NCI-H748 treated with DMSO at 0.1 percent for 48 hours (cell line): ENCODE data around the gene ZNF526.

Source experiments
- DNase-seq: peaks from one replicate; lab custom pipeline; 2025; lab: John Stamatoyannopoulos, UW

Gene ZNF526

GRCh38 chr19:42196011-42197001 is 23.8 kb upstream of the ZNF526 start:
- DNase-seq: no peak

- no peak for DNase-seq
These were observed 22.7 kb upstream of the ZNF526 start for GRCh38 chr19:42197375-42197817.

- no peak for DNase-seq
These were observed 21.3 kb upstream of the ZNF526 start for GRCh38 chr19:42198676-42199439.

DNA sequence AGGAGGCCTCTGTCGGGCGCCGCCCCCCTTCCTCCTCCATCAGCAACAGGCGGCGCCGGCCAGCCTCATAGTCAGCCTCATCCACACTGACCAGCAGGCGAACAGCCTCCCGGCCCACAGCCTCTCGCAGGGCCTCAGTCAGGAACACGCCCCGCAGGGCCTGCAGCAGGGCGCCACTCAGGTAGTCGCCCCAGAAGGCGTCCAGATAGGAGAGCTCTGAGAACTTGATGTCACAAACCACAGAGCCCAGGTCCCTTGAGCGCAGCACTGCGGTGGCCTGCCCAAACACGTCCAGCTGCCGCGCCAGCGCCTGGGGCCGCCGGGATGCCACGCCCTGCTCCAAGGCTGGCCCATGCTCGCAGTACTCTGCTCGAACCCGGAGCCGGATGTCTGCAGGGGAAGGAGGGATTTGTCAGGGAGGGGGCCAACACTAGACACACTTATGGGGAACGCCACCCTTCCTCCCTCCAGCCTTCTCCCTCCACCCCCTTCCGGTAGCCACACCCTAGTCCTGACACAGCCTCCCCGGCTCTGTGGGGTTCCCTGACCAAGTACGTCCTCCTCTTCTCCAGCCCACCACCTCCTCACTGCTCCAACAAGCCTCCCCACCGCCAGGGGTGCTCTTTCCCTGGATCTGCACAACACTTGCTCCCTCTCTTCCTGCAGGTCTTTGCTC is 20.5 kb upstream of the ZNF526 start:
- no peak for DNase-seq

DNA sequence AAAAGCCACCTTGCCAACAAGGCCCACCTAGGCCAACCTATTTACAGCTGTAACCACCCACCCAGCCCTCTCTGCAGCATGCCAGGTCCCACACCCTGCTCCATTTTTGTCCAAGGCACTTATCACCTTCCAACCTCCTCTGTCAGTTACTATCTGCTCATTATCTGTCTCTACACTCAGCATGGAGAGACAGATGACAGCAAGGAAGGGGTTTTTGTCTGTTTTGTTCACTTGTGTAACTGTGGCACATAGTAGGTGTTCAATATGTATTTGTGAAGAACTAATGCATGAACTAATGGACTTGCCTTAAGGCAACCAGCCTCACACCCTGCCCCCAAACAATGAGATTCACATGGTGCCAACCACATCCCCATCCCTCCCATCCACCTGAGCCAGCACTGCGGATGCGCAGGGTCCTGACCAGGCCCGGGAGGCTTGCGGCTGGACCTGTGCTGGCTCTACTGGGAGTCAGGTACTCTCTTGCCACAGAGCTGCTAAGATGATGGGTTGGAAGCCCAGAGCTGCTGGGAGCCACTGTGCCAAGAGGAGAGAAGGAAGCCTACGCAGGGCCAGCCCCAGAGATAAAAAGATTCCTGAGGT is 19.9 kb upstream of the ZNF526 start:
- no peak for DNase-seq

GRCh38 chr19:42201489-42202289 is 18.4 kb upstream of the ZNF526 start:
- DNase-seq: no peak

GRCh38 chr19:42202290-42202880 is 17.7 kb upstream of the ZNF526 start:
- DNase-seq: no peak

DNA sequence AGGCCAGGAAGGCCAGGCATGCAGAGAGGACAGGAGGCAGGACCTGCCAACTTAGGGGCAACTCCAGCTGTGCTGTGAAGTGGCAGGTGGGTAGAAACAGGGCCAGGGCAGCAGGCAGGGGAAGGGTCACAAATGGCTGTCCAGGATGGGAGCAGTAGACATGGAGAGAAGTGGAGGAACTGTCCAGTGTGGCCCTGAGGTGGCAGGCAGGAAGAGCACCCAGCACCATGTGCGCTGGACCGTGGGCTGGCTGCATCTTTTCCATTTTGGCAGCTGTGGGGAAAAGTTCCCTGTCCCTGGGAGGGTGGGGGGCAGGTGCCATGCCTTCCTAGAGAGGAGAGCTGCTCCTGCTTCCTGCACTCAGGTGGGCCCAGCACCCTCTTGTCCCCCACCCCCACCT is 16.4 kb upstream of the ZNF526 start:
- DNase-seq: no peak

- DNase-seq: no peak
These were observed 15.4 kb upstream of the ZNF526 start for GRCh38 chr19:42204664-42205063.

DNA sequence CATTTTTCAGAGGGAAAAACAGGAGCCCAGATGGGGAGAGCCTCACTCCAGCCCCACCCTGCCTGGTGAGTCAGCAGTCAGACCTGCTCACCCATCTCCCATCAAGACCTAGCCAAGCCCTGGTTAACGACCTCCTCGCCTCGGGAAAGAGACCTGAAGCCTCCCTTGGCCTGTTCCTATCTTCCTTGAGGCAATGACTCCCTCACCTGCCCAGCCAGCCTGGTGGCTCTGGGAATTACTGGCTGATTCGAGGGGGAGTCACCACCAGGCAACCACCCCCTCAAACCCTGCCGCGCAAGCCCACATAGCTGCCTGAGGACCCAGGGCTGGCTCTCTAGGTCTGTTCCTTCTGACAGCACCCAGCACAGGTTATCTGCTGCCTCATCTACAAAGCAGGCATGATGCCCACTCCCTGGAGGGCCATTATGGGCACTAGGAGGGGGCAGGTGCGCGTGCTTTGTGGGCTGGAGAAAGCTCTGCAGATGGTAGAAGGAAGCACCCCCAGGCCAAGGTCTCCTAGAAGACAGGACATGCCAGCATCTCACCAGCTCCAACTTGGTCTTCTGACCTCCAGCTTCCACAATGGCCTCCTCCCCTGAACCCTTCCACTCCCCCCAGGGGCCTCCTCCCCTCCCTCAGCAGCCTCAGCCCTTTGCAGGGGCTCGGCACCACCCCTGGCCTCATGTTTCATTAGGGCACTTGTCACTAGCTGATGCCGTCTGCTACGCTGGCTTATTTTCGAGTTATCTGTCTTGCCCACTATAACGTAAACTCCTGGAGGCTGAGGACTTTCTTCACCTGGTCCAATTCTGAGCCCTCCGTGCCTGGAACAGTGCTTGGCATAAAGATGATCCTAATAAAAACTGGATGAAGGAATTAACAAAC is 13.0 kb upstream of the ZNF526 start:
- DNase-seq: no peak

- no peak for DNase-seq
These were observed 12.3 kb upstream of the ZNF526 start for GRCh38 chr19:42207767-42208271.

DNA sequence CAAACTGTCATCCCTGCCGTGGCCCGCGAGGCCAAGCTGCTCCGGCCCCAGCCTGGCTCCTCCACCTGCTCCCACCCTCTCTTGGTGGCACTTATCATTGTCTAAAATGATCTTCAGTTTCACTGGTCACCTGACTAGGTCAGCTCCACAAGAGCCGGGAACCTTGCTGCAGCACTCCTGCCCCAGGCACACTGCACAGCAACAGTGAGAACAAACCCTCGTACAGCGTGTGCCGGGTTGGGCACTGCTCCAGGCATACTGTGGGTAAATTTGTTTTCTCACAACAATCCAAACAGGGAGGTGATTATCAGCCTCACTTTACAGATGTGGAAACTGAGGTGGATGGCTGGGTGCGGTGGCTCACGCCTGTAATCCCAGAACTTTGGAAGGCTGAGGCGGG is 11.5 kb upstream of the ZNF526 start:
- no peak for DNase-seq

- DNase-seq: no peak
These were observed 7.2 kb upstream of the ZNF526 start for GRCh38 chr19:42212886-42213285.

DNA sequence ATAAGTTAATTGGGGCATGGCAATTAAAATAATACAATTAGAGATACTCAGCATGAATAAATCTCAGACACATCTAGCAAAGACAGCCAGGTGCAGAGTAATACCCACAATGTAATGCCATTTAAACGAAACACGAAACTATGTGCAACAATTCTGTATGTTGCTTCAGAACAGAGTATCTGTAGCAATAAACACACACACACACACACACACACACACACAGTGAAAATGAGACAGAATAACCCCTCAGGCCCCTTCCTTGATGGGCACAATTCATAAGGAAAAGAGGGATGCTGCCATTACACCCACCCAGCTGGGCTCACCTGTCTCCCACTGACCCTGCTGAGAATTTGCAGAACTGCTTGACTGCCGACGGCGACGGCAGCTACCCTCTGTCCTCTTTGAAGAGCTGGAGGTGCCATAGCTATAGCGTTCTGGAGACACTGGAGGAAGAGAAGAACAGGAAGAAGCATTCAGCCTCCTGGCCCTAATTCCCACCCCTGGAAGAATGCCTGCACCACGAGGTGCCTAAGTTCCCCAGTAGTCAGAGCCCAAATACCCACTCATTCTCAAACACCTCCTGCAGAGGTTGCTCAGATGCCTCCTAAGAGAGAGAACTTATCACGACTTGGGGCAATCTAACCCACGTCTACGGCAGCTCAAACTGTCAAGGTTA is 5.2 kb upstream of the ZNF526 start:
- DNase-seq: no peak

DNA sequence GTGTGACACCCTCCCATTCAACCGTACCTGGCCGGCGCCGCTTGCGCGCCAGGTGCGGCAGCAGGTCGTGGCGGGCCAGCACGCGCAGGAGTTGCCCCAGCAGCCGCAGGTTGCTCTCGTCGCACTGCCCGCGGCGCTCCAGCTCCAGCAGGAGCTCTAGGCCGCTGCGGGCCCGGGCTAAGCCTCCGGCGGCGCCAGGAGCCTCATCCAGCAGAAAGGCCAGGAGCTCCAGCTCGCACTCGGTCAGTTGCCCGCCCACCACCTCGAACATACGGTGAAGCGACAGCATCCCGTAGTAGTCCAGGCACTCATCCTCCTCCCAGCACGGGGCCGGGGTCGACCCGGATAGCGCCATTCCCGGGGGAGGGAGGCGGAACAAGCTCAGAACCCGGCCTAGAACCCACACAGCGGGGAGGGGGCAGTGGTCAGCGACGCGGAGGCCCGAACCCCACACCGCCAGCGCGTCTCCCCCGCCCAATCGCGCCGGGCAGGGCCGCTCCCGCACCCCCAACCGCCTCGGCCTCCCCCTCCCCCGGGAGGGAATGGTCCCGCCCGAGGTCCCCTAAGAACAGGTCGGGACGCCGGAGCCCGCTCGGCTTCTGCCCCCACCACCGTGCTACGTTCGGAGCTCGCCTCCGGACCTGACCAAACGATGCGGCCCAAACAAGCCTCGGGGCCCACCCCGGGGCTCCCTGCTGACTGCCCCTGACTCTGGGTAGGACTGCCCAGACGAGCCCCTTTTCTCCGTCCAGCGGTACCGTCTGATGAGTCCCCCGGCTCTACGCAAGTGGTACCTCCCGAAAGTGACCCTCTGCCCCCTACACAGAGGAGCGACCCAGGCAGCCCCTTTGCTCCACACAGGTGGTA is 3.2 kb upstream of the ZNF526 start:
- peak; percentile 37 for DNase-seq

DNA sequence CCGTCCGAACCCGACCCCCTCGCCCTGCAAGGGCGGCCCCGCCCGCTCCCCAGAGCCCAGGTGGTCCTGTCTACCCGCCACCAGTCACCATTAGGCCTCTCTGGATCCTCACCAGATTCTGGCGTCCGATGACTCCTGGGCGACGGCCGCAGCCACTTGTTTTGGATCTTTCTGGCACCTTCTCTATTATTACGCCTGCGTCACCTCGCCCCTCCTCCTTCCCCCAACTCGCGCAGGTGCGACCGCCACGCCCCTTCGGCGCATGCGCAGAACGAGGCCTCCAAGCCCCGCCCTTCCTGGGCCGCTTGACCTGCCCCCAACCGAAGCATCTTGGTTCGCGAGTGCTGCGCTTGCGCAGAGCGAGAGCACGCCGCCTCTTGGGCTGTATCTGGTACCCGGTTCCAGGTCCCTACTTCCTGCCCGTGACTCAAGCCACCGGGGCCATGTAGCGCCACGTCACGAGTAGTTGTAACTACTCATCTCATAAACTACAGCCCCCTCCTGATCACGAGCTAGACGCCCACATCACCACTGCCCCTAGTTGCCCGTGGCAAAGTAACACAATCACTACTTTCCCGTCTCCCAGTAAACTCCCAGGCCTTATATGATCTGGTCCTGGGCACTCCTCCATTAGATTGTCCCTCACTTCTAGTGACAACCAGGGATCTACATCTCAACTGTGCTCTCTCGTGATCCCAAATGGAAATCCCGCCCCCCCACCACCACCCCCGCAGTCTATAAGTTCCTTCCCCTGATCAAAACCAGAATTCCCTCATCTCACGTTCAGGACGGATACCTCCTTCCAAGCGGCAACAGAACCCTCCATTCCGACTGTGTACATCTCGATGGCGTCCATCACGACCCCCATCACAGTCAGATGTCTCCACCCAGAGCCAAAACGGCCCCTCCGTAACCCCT is 2.3 kb upstream of the ZNF526 start, which contains the start of gene DEDD2:
TSS of gene DEDD2 (minus strand) at position 158 of the 918 bp plus-strand sequence. CDS start 670 bp downstream, outside the sequence.
- peak; percentile 98 for DNase-seq

GRCh38 chr19:42220751-42221097 is 612 bp downstream of the ZNF526 start:
- DNase-seq: no peak
